Bronchial epithelial cell (primary cell): ENCODE data around the gene NFS1. TPM values are rescaled to one million over a fixed set of nuclear protein-coding genes. Genes with fewer than 3 reads are reported as not detected.
A peak's percentile ranks its signal among the peaks of the same experiment; 100 is the strongest.
"Not testable (repeated sequence)": the region's sequence is repeated elsewhere in the genome, so short reads cannot be mapped to it uniquely, and the experiment has no call there.

Source experiments
- DNase-seq: peaks from one replicate; pipeline ENCODE4 v3.0.0-alpha.2; 2010; ENCODE audit warnings: low read depth
- FAIRE-seq: peaks from 2 replicates; lab custom pipeline; 2011; peaks lifted over from hg19 to GRCh38; lab: Jason Lieb, UNC
- H3K27me3 ChIP-seq: 2 replicates; pipeline ENCODE4 v1.5.1; 2011; ENCODE audit warnings: low read length; ENCODE audit not compliant: control insufficient read depth, insufficient read depth
- H3K36me3 ChIP-seq: 2 replicates; pipeline ENCODE4 v1.5.1; 2011; ENCODE audit warnings: low read length; ENCODE audit not compliant: control insufficient read depth, insufficient read depth
- H3K4me3 ChIP-seq: 2 replicates; pipeline ENCODE4 v1.5.1; 2011; ENCODE audit warnings: mild to moderate bottlenecking, low read depth, low read length, control low read depth
- total RNA-seq: library from RNA; depleted of rRNA; stranded (reverse); fragments of >200 nt; gene quantifications from 2 replicates; pipeline ENCODE4 v1.2.1, GENCODE V29; 2014
- TF ChIP-seq, protein P1 (sequence below): IDR thresholded peaks from 2 replicates; pipeline ENCODE4 v1.5.1; 2011; ENCODE audit warnings: mild to moderate bottlenecking, moderate library complexity, low read length, control low read depth, inconsistent platforms; ENCODE audit not compliant: insufficient read depth, severe bottlenecking

NFS1 gene
- 14.1 and 15.5 TPM in 2 replicates for total RNA-seq

DNA sequence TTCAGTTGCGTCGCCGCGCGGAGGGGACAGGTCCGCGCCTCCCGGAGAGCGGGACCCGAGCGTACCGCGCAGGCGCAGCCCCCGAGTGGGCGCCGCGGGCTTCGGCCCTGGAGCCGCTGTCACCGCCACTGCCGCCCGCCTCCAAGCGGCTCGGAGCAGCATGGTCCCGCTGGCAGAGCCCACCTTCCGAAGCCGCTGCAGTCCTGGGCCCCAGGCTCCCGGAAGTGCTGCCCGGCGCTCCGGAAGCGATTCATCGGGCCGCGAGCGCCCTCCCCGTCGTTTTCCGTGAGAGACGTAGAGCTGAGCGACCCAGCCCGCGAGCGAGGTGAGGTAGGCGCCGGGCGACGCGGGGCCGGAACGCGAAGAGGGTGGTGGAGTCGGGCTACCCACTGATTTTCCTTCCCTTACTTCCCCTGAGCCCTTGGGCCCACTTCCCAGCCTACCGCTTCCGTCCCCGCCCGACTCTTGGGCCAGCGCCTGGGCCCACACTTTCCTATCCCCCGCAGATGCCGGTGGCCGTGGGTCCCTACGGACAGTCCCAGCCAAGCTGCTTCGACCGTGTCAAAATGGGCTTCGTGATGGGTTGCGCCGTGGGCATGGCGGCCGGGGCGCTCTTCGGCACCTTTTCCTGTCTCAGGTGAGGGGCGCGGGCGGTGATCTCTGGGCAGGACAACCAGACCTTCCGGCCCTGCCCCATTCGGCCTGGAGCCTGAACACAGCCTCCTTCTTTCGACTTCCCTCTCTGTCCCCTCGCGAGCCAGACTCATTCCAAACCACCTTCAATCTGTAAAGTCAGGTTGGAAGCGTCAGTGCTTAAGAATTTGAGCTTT is at the start of gene NFS1, which contains the start of gene ROMO1:
NFS1 (minus strand) TSS at position 226 of the 830 bp plus-strand sequence; CDS start at position 162, 64 bp downstream.
ROMO1 (plus strand) TSS at position 279 of the 830 bp plus-strand sequence; CDS start at position 507, 228 bp downstream.
- TF ChIP-seq, protein P1, sequence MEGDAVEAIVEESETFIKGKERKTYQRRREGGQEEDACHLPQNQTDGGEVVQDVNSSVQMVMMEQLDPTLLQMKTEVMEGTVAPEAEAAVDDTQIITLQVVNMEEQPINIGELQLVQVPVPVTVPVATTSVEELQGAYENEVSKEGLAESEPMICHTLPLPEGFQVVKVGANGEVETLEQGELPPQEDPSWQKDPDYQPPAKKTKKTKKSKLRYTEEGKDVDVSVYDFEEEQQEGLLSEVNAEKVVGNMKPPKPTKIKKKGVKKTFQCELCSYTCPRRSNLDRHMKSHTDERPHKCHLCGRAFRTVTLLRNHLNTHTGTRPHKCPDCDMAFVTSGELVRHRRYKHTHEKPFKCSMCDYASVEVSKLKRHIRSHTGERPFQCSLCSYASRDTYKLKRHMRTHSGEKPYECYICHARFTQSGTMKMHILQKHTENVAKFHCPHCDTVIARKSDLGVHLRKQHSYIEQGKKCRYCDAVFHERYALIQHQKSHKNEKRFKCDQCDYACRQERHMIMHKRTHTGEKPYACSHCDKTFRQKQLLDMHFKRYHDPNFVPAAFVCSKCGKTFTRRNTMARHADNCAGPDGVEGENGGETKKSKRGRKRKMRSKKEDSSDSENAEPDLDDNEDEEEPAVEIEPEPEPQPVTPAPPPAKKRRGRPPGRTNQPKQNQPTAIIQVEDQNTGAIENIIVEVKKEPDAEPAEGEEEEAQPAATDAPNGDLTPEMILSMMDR = peak; percentile 20
- Histone ChIP-seq H3K36me3 (peaks cover 6% of the 10 kb centered on the region), H3K27me3 (no peaks in the 10 kb centered on the region), H3K4me3 (peak within 1 kb of the TSS; percentile 97)
- peak; percentile 59 for DNase-seq
- no peak for FAIRE-seq

- H3K4me3 ChIP-seq, DNase-seq: not testable (repeated sequence)
Observed at GRCh38 chr20:35744492-35744841, 45.3 kb upstream of the NFS1 start.

DNA sequence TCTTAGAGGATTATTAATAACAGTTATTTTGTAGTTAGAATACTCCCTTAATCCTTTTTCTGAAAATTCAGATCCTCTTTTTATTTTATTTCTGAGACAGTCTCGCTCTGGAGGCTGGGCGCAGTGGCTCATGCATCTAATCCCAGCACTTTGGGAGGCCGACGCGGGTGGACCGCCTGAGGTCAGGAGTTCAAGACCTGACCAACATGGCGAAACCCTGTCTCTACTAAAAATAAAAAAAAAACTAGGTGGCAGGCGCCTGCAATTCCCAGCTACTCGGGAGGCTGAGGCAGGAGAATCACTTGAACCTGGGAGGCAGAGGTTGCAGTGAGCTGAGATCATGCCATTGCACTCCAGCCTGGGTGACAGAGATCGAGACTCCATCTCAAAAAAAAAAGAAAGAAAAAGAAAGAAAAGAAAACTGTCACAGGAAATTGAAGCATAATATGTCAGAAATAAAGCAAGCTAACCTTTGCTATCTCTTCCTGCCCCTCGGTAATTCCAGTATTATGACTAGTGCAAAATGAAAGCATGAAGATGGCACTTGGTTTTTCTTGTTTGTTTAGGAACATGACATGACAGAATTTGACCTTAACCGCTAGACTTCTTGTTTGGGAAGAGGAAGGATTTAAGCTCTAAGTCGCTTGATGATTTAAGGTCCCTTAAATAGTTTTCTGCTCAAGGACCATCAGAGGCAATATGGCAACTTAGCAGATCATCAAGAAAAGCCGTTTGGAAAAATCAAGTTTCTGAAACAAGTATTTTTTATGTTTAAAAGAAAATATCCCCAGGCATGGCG is 44.7 kb upstream of the NFS1 start:
- Histone ChIP-seq H3K36me3 (peaks cover 7% of the 10 kb centered on the region), H3K4me3 (no peak overlapping the region), H3K27me3 (no peaks in the 10 kb centered on the region)
- TF ChIP-seq, protein P1 = no peak
- FAIRE-seq (no peak), DNase-seq (no peak)

More at GRCh38 chr20:35744492-35744841, 45.3 kb upstream of the NFS1 start:
- not testable (repeated sequence) for H3K36me3 ChIP-seq, FAIRE-seq, H3K27me3 ChIP-seq

GRCh38 chr20:35742741-35743523 is 43.8 kb upstream of the NFS1 start:
- FAIRE-seq = no peak
- DNase-seq = peak; percentile 30

GRCh38 chr20:35741892-35742740 is 43.0 kb upstream of the NFS1 start, which contains the start of gene RBM39:
TSS of gene RBM39 (minus strand) at chr20:35742260. CDS start at chr20:35740874, 1,386 bp downstream.
- TF ChIP-seq, protein P1 = peak; percentile 47
- DNase-seq = peak; percentile 99
- peak within 1 kb of the TSS; percentile 93 for H3K4me3 ChIP-seq
- peaks cover 13% of the 10 kb centered on the region for H3K36me3 ChIP-seq
- H3K27me3 ChIP-seq = no peaks in the 10 kb centered on the region
- FAIRE-seq = no peak

More at GRCh38 chr20:35742741-35743523, 43.8 kb upstream of the NFS1 start:
- no peaks in the 10 kb centered on the region for H3K27me3 ChIP-seq
- TF ChIP-seq, protein P1 = no peak
- H3K4me3 ChIP-seq = peak overlapping the region; percentile 58
- peaks cover 11% of the 10 kb centered on the region for H3K36me3 ChIP-seq
